ENCODE measurements around the gene KCNK16.
"Not testable (repeated sequence)": the region's sequence is repeated elsewhere in the genome, so short reads cannot be mapped to it uniquely, and the experiment has no call there.

KCNK16 gene

DNA sequence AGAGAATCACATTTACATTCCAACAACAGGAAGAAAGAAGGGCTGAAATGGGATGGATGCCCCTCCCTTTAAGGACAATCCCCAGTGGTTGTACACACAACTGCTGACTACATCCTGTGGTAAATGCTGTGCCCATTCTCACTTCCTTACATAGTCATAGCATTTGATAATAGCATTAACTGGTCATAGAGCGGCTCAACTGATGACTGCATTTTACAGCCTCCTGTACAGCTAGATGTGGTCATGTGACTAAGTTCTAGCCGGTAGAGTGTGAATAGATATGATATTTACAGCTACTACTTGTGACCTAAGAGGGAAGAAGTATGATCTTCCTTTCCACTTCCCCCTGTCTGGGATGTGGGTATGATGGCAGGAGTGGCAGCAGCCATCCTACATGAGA lies 33.0 kb downstream of the KCNK16 start:
- H4K20me1 ChIP-seq (ENCODE audit: insufficient read depth), result no peaks in the 10 kb centered on the region
- H3K27ac ChIP-seq, result no peak overlapping the region
- H3K79me2 ChIP-seq (ENCODE audit: insufficient read depth, low read depth), result no peaks in the 10 kb centered on the region
- H3K36me3 ChIP-seq (ENCODE audit: insufficient read depth), result no peaks in the 10 kb centered on the region
- no peaks in the 10 kb centered on the region for H3K4me1 ChIP-seq (ENCODE audit: low read depth, poor library complexity, severe bottlenecking)
- H3K27me3 ChIP-seq (ENCODE audit: insufficient read depth, low read depth), result no peaks in the 10 kb centered on the region
- no peak overlapping the region for H3K9ac ChIP-seq
- H3K4me2 ChIP-seq, result no peak overlapping the region
- TF ChIP-seq, protein P1, sequence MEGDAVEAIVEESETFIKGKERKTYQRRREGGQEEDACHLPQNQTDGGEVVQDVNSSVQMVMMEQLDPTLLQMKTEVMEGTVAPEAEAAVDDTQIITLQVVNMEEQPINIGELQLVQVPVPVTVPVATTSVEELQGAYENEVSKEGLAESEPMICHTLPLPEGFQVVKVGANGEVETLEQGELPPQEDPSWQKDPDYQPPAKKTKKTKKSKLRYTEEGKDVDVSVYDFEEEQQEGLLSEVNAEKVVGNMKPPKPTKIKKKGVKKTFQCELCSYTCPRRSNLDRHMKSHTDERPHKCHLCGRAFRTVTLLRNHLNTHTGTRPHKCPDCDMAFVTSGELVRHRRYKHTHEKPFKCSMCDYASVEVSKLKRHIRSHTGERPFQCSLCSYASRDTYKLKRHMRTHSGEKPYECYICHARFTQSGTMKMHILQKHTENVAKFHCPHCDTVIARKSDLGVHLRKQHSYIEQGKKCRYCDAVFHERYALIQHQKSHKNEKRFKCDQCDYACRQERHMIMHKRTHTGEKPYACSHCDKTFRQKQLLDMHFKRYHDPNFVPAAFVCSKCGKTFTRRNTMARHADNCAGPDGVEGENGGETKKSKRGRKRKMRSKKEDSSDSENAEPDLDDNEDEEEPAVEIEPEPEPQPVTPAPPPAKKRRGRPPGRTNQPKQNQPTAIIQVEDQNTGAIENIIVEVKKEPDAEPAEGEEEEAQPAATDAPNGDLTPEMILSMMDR (conservative IDR thresholded peaks at IDR 0.05; ENCODE audit: low read depth, low read length), result no peak
- no peak overlapping the region for H3K4me3 ChIP-seq (IDR thresholded peaks at IDR 0.05; ENCODE audit: insufficient read depth, low read depth, low read length)
- H2AFZ ChIP-seq (ENCODE audit: low read depth), result no peak overlapping the region

DNA sequence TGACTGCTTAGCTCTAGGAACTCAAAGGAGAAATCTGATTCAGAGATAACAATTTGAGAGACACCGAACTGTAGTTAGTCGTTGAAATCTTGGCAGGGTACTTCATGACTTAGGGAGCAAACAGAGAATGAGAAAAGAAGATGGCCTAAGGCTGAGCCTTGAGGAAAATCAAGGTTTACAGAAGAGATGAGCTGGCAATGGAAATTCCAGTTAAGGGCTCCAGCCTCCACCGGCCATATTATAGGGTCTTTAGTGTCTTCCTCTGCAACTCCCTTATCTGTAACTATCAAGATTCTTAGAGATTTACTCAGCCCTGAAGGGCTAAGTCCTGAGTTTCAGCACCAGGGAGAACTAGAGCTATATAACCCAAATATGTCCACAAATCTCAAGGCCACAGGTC lies 34.9 kb downstream of the KCNK16 start:
- Histone ChIP-seq H3K79me2 (ENCODE audit: insufficient read depth, low read depth) (no peaks in the 10 kb centered on the region), H3K4me2 (no peak overlapping the region), H3K27ac (no peak overlapping the region), H3K4me3 (IDR thresholded peaks at IDR 0.05; ENCODE audit: insufficient read depth, low read depth, low read length) (no peak overlapping the region), H3K27me3 (ENCODE audit: insufficient read depth, low read depth) (no peaks in the 10 kb centered on the region), H2AFZ (ENCODE audit: low read depth) (no peak overlapping the region), H3K4me1 (ENCODE audit: low read depth, poor library complexity, severe bottlenecking) (no peaks in the 10 kb centered on the region), H3K36me3 (ENCODE audit: insufficient read depth) (no peaks in the 10 kb centered on the region), H4K20me1 (ENCODE audit: insufficient read depth) (no peaks in the 10 kb centered on the region), H3K9ac (no peak overlapping the region)
- TF ChIP-seq, protein P1 (conservative IDR thresholded peaks at IDR 0.05; ENCODE audit: low read depth, low read length), result no peak

DNA sequence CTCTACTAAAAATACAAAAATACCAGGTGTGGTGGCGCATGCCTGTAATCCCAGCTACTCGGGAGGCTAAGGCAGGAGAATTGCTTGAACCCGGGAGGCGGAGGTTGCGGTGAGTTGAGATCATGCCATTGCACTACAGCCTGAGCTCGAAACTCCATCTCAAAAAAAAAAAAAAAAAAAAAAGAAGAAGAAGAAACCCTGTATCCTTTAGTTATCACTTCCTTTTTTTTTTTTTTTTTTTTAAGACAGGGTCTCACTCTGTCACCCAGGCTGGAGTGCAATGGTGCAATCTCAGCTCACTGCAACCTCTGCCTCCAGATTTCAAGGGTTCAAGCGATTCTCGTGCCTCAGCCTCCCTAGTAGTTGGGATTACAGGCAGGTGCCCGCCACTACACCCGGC lies 35.9 kb downstream of the KCNK16 start:
- not testable (repeated sequence) for H3K27me3 ChIP-seq (ENCODE audit: insufficient read depth, low read depth); H3K27ac ChIP-seq; H3K4me2 ChIP-seq; H3K36me3 ChIP-seq (ENCODE audit: insufficient read depth); H3K79me2 ChIP-seq (ENCODE audit: insufficient read depth, low read depth); H3K4me1 ChIP-seq (ENCODE audit: low read depth, poor library complexity, severe bottlenecking); H4K20me1 ChIP-seq (ENCODE audit: insufficient read depth); H3K4me3 ChIP-seq (IDR thresholded peaks at IDR 0.05; ENCODE audit: insufficient read depth, low read depth, low read length); H2AFZ ChIP-seq (ENCODE audit: low read depth); H3K9ac ChIP-seq

DNA sequence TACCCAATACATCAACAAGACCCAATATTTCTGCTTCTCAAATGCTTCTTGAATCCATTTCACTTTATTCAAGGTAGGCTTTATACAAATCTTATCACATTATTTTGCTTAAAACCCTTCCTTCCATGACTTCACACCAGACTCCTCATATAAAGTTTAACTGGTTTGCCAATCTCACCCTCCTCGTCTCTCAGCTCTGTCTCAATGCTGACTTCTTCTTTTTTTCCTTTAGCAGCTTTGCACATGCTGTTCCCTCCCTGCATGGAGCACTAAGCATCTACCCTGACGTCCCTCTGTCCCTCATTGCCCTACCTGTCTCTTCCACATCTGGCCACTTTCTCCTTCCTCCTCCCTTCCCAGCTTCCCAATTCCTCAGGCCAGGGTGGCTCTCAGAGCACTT lies 39.7 kb downstream of the KCNK16 start:
- no peak overlapping the region for H3K4me2 ChIP-seq
- H3K27me3 ChIP-seq (ENCODE audit: insufficient read depth, low read depth), result no peaks in the 10 kb centered on the region
- H2AFZ ChIP-seq (ENCODE audit: low read depth), result no peak overlapping the region
- H3K27ac ChIP-seq, result no peak overlapping the region
- H4K20me1 ChIP-seq (ENCODE audit: insufficient read depth), result no peaks in the 10 kb centered on the region
- TF ChIP-seq, protein P1 (conservative IDR thresholded peaks at IDR 0.05; ENCODE audit: low read depth, low read length), result no peak
- no peak overlapping the region for H3K9ac ChIP-seq
- no peaks in the 10 kb centered on the region for H3K36me3 ChIP-seq (ENCODE audit: insufficient read depth)
- H3K79me2 ChIP-seq (ENCODE audit: insufficient read depth, low read depth), result no peaks in the 10 kb centered on the region
- H3K4me1 ChIP-seq (ENCODE audit: low read depth, poor library complexity, severe bottlenecking), result no peaks in the 10 kb centered on the region
- no peak overlapping the region for H3K4me3 ChIP-seq (IDR thresholded peaks at IDR 0.05; ENCODE audit: insufficient read depth, low read depth, low read length)

DNA sequence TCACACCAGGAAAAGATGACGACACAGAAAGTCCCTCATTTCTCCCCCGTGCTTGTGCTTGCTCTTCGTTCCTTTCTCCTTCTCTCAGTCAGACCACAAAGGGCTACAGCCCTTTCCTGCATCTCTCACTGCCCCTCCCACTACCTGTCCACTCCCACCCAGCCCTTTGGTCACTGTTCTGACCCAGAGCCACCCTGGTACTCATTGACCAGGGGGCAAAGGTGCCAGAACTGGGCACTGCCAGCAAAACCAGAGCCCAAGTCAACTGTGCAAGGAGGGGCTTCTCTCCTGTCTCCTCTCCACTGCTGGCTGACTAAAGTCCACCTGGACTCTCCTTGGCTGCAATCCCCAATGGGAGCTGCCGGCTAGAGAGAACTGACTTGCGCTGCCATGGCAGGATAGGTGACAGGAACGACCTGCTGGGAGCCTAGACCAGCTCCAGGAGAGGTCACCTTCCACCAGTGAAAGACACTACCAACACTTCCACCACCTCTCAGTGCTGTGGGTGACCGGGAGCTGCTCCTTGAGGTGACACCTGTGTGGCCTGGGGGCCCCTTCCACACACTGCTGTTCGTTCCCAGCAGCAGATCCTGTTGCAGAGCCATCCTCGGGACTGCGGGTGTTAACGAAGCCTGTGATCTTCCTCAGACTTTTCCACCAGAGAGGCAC lies 41.1 kb downstream of the KCNK16 start:
- H3K4me1 ChIP-seq (ENCODE audit: low read depth, poor library complexity, severe bottlenecking), result no peaks in the 10 kb centered on the region
- no peaks in the 10 kb centered on the region for H3K79me2 ChIP-seq (ENCODE audit: insufficient read depth, low read depth)
- H3K4me3 ChIP-seq (IDR thresholded peaks at IDR 0.05; ENCODE audit: insufficient read depth, low read depth, low read length), result no peak overlapping the region
- no peaks in the 10 kb centered on the region for H4K20me1 ChIP-seq (ENCODE audit: insufficient read depth)
- TF ChIP-seq, protein P1 (conservative IDR thresholded peaks at IDR 0.05; ENCODE audit: low read depth, low read length), result no peak
- no peak overlapping the region for H3K27ac ChIP-seq
- H3K27me3 ChIP-seq (ENCODE audit: insufficient read depth, low read depth), result no peaks in the 10 kb centered on the region
- no peak overlapping the region for H3K4me2 ChIP-seq
- no peak overlapping the region for H3K9ac ChIP-seq
- H3K36me3 ChIP-seq (ENCODE audit: insufficient read depth), result no peaks in the 10 kb centered on the region
- no peak overlapping the region for H2AFZ ChIP-seq (ENCODE audit: low read depth)

Measured in KMS-11 (cell line).